HEK293 (cell line): ENCODE measurements around the gene GNB1.

Experiments used
- GLIS2 ChIP-seq: fragments of 450-650 bp; formaldehyde crosslinking; IDR thresholded peaks from 2 replicates; pipeline ENCODE4 v1.5.1; 2016; ENCODE audit warnings: missing biosample characterization, missing genetic modification characterization
- HOXD13 ChIP-seq: sonication (generic); formaldehyde crosslinking; IDR thresholded peaks from 2 replicates; pipeline ENCODE4 v1.8.0; 2022; ENCODE audit warnings: missing genetic modification reagents, borderline replicate concordance
- MZF1 ChIP-seq: fragments of 450-650 bp; formaldehyde crosslinking; IDR thresholded peaks from 2 replicates; pipeline ENCODE4 v1.5.1; 2017; ENCODE audit warnings: missing biosample characterization, missing genetic modification characterization, borderline replicate concordance
- OSR2 ChIP-seq: fragments of 450-650 bp; formaldehyde crosslinking; IDR thresholded peaks from 2 replicates; pipeline ENCODE4 v1.5.1; 2016; ENCODE audit warnings: missing biosample characterization, missing genetic modification characterization
- WT1 ChIP-seq: fragments of 450-650 bp; formaldehyde crosslinking; IDR thresholded peaks from 2 replicates; pipeline ENCODE4 v1.5.1; 2016; ENCODE audit warnings: missing biosample characterization, missing genetic modification characterization
- ZBTB17 ChIP-seq: fragments of 450-650 bp; formaldehyde crosslinking; IDR thresholded peaks from 2 replicates; pipeline ENCODE4 v1.5.1; 2016; ENCODE audit warnings: missing biosample characterization, missing genetic modification characterization
- ZBTB21 ChIP-seq: fragments of 450-650 bp; formaldehyde crosslinking; IDR thresholded peaks from 2 replicates; pipeline ENCODE4 v1.5.1; 2017; ENCODE audit warnings: missing biosample characterization, missing genetic modification characterization
- ZEB2 ChIP-seq: fragments of 450-650 bp; formaldehyde crosslinking; IDR thresholded peaks from 2 replicates; pipeline ENCODE4 v1.5.1; 2016; ENCODE audit warnings: missing biosample characterization, missing genetic modification characterization
- ZFP69B ChIP-seq: fragments of 450-650 bp; formaldehyde crosslinking; IDR thresholded peaks from 2 replicates; pipeline ENCODE4 v1.5.1; 2016; ENCODE audit warnings: missing biosample characterization, missing genetic modification characterization
- ZNF2 ChIP-seq: fragments of 450-650 bp; formaldehyde crosslinking; IDR thresholded peaks from 2 replicates; pipeline ENCODE4 v1.5.1; 2016; ENCODE audit warnings: missing biosample characterization, missing genetic modification characterization
- ZNF223 ChIP-seq: fragments of 450-650 bp; formaldehyde crosslinking; IDR thresholded peaks from 2 replicates; pipeline ENCODE4 v1.5.1; 2016; ENCODE audit warnings: missing biosample characterization, missing genetic modification characterization
- ZNF354C ChIP-seq: fragments of 450-650 bp; formaldehyde crosslinking; IDR thresholded peaks from 2 replicates; pipeline ENCODE4 v1.5.1; 2016; ENCODE audit warnings: missing biosample characterization, missing genetic modification characterization, low read depth, borderline replicate concordance
- ZNF571 ChIP-seq: fragments of 450-650 bp; formaldehyde crosslinking; IDR thresholded peaks from 2 replicates; pipeline ENCODE4 v1.5.0; 2017; ENCODE audit warnings: missing biosample characterization, missing genetic modification characterization
- ZNF600 ChIP-seq: fragments of 450-650 bp; formaldehyde crosslinking; IDR thresholded peaks from 2 replicates; pipeline ENCODE4 v1.5.1; 2016; ENCODE audit warnings: missing biosample characterization, missing genetic modification characterization
- ZNF626 ChIP-seq: fragments of 450-650 bp; sonication (Bioruptor Pico); formaldehyde crosslinking; IDR thresholded peaks from 2 replicates; pipeline ENCODE4 v1.5.1; 2018; ENCODE audit warnings: missing biosample characterization, missing genetic modification characterization, inconsistent platforms
- ZNF658 ChIP-seq: fragments of 450-650 bp; formaldehyde crosslinking; IDR thresholded peaks from 2 replicates; pipeline ENCODE4; 2016; ENCODE audit warnings: missing biosample characterization, missing genetic modification characterization
- ZNF76 ChIP-seq: fragments of 450-650 bp; formaldehyde crosslinking; IDR thresholded peaks from 2 replicates; pipeline ENCODE4; 2016; ENCODE audit warnings: low read depth, missing biosample characterization, missing genetic modification characterization, borderline replicate concordance
- TF ChIP-seq, protein P1 (sequence below): fragments of 450-650 bp; formaldehyde crosslinking; IDR thresholded peaks from 2 replicates; pipeline ENCODE4 v1.5.1; 2016; ENCODE audit warnings: missing biosample characterization, missing genetic modification characterization
- TF ChIP-seq, protein P2 (sequence below): fragments of 450-650 bp; formaldehyde crosslinking; IDR thresholded peaks from 2 replicates; pipeline ENCODE4 v1.5.1; 2016; ENCODE audit warnings: missing biosample characterization, missing genetic modification characterization, borderline replicate concordance
- TF ChIP-seq, protein P3 (sequence below): fragments of 450-650 bp; formaldehyde crosslinking; IDR thresholded peaks from 2 replicates; pipeline ENCODE4 v1.5.1; 2016; ENCODE audit warnings: missing biosample characterization, missing genetic modification characterization
- TF ChIP-seq, protein P4 (sequence below): fragments of 450-650 bp; formaldehyde crosslinking; IDR thresholded peaks from 2 replicates; pipeline ENCODE4 v1.5.1; 2016; ENCODE audit warnings: missing biosample characterization, missing genetic modification characterization
- TF ChIP-seq, protein P5 (sequence below): fragments of 450-650 bp; formaldehyde crosslinking; IDR thresholded peaks from 2 replicates; pipeline ENCODE4 v1.5.1; 2016; ENCODE audit warnings: missing biosample characterization, missing genetic modification characterization
- TF ChIP-seq, protein P6 (sequence below): fragments of 450-650 bp; formaldehyde crosslinking; IDR thresholded peaks from 2 replicates; pipeline ENCODE4 v1.5.1; 2016; ENCODE audit warnings: missing biosample characterization, missing genetic modification characterization

The GNB1 gene

DNA sequence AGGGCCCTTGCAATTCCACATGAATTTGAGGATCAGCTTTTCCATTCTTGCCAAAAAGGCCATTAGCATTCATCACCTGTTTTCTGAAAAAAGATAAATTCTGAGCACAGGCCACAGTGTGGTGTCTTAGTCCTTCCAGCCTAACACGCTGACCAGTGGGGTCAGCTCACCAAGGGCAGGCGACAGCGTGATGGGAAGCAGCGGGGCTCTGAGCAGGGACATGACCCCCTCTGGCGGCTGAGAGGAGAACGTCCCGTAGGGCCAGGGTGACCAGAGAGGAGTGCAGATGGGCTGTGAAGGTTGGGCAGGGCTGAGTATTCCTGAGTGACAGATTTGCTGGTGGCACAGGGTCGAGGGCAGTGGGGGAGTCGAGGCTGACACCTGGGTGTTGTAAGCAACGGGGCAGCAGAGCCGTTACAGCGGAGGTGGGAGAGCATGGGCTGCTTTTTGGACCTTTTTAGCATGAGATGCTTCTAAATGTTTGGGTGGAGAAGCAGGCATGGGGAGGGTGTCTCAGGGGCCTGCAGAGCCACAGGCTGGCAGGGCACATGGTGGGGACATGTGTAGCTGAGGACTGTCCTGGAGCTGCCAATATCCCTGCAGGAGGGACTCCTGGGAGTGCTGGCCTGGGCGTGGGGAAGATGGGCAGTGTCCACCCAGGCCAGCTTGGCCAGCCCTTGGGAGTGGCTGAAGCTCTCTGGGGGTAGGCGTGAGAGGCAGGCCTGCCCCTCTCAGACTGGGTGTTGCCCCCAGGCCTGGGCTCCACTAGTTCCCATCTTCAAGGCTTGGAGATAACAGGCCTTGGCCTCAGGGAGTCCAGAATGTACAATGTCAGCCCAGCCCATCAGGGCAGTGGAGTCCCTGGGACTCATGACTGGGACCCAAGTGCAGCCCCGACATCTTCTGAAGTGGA, 15.6 kb upstream of the GNB1 start (continued):
- TF ChIP-seq, protein P1, sequence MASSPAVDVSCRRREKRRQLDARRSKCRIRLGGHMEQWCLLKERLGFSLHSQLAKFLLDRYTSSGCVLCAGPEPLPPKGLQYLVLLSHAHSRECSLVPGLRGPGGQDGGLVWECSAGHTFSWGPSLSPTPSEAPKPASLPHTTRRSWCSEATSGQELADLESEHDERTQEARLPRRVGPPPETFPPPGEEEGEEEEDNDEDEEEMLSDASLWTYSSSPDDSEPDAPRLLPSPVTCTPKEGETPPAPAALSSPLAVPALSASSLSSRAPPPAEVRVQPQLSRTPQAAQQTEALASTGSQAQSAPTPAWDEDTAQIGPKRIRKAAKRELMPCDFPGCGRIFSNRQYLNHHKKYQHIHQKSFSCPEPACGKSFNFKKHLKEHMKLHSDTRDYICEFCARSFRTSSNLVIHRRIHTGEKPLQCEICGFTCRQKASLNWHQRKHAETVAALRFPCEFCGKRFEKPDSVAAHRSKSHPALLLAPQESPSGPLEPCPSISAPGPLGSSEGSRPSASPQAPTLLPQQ (tag by site-specific recombination) = 0 out of 2 replicates have a peak, but pooled peaks have one; percentile 28
- peak; percentile 83; the same call in 1 of the 2 replicates for TF ChIP-seq ZNF2 (tag by site-specific recombination)
- TF ChIP-seq ZNF626 (tag by site-specific recombination) = no peak
- TF ChIP-seq WT1 (tag by site-specific recombination) = no peak
- peak; percentile 46; the same call in 1 of the 2 replicates for TF ChIP-seq ZEB2 (tag by site-specific recombination)
- 0 out of 2 replicates have a peak, but pooled peaks have one; percentile 20 for TF ChIP-seq ZFP69B
- TF ChIP-seq, protein P2, sequence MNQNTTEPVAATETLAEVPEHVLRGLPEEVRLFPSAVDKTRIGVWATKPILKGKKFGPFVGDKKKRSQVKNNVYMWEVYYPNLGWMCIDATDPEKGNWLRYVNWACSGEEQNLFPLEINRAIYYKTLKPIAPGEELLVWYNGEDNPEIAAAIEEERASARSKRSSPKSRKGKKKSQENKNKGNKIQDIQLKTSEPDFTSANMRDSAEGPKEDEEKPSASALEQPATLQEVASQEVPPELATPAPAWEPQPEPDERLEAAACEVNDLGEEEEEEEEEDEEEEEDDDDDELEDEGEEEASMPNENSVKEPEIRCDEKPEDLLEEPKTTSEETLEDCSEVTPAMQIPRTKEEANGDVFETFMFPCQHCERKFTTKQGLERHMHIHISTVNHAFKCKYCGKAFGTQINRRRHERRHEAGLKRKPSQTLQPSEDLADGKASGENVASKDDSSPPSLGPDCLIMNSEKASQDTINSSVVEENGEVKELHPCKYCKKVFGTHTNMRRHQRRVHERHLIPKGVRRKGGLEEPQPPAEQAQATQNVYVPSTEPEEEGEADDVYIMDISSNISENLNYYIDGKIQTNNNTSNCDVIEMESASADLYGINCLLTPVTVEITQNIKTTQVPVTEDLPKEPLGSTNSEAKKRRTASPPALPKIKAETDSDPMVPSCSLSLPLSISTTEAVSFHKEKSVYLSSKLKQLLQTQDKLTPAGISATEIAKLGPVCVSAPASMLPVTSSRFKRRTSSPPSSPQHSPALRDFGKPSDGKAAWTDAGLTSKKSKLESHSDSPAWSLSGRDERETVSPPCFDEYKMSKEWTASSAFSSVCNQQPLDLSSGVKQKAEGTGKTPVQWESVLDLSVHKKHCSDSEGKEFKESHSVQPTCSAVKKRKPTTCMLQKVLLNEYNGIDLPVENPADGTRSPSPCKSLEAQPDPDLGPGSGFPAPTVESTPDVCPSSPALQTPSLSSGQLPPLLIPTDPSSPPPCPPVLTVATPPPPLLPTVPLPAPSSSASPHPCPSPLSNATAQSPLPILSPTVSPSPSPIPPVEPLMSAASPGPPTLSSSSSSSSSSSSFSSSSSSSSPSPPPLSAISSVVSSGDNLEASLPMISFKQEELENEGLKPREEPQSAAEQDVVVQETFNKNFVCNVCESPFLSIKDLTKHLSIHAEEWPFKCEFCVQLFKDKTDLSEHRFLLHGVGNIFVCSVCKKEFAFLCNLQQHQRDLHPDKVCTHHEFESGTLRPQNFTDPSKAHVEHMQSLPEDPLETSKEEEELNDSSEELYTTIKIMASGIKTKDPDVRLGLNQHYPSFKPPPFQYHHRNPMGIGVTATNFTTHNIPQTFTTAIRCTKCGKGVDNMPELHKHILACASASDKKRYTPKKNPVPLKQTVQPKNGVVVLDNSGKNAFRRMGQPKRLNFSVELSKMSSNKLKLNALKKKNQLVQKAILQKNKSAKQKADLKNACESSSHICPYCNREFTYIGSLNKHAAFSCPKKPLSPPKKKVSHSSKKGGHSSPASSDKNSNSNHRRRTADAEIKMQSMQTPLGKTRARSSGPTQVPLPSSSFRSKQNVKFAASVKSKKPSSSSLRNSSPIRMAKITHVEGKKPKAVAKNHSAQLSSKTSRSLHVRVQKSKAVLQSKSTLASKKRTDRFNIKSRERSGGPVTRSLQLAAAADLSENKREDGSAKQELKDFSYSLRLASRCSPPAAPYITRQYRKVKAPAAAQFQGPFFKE (tag by site-specific recombination) = no peak
- TF ChIP-seq, protein P3, sequence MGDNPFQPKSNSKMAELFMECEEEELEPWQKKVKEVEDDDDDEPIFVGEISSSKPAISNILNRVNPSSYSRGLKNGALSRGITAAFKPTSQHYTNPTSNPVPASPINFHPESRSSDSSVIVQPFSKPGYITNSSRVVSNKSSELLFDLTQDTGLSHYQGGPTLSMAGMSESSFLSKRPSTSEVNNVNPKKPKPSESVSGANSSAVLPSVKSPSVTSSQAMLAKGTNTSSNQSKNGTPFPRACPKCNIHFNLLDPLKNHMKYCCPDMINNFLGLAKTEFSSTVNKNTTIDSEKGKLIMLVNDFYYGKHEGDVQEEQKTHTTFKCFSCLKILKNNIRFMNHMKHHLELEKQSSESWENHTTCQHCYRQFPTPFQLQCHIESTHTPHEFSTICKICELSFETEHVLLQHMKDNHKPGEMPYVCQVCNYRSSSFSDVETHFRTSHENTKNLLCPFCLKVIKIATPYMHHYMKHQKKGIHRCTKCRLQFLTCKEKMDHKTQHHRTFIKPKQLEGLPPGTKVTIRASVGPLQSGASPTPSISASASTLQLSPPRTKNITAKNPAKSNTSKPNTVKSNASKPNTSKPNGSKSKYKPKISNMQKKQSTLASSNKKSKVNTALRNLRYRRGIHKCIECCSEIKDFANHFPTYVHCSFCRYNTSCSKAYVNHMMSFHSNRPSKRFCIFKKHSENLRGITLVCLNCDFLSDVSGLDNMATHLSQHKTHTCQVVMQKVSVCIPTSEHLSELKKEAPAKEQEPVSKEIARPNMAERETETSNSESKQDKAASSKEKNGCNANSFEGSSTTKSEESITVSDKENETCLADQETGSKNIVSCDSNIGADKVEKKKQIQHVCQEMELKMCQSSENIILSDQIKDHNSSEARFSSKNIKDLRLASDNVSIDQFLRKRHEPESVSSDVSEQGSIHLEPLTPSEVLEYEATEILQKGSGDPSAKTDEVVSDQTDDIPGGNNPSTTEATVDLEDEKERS (tag by site-specific recombination) = no peak
- no peak for TF ChIP-seq ZNF571 (tag by site-specific recombination)
- TF ChIP-seq GLIS2 = peak; percentile 34
- peak; percentile 74 for TF ChIP-seq ZNF600
- TF ChIP-seq, protein P4, sequence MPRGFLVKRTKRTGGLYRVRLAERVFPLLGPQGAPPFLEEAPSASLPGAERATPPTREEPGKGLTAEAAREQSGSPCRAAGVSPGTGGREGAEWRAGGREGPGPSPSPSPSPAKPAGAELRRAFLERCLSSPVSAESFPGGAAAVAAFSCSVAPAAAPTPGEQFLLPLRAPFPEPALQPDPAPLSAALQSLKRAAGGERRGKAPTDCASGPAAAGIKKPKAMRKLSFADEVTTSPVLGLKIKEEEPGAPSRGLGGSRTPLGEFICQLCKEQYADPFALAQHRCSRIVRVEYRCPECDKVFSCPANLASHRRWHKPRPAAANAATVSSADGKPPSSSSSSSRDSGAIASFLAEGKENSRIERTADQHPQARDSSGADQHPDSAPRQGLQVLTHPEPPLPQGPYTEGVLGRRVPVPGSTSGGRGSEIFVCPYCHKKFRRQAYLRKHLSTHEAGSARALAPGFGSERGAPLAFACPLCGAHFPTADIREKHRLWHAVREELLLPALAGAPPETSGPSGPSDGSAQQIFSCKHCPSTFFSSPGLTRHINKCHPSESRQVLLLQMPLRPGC (tag by site-specific recombination) = no peak
- TF ChIP-seq ZNF658 (tag by site-specific recombination) = no peak
- TF ChIP-seq ZBTB21 (tag by site-specific recombination) = no peak
- TF ChIP-seq ZNF76 (tag by site-specific recombination) = no peak
- TF ChIP-seq MZF1 = no peak
- no peak for TF ChIP-seq ZNF354C
- TF ChIP-seq, protein P5, sequence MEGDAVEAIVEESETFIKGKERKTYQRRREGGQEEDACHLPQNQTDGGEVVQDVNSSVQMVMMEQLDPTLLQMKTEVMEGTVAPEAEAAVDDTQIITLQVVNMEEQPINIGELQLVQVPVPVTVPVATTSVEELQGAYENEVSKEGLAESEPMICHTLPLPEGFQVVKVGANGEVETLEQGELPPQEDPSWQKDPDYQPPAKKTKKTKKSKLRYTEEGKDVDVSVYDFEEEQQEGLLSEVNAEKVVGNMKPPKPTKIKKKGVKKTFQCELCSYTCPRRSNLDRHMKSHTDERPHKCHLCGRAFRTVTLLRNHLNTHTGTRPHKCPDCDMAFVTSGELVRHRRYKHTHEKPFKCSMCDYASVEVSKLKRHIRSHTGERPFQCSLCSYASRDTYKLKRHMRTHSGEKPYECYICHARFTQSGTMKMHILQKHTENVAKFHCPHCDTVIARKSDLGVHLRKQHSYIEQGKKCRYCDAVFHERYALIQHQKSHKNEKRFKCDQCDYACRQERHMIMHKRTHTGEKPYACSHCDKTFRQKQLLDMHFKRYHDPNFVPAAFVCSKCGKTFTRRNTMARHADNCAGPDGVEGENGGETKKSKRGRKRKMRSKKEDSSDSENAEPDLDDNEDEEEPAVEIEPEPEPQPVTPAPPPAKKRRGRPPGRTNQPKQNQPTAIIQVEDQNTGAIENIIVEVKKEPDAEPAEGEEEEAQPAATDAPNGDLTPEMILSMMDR (tag by site-specific recombination) = peak; percentile 94
- TF ChIP-seq, protein P6, sequence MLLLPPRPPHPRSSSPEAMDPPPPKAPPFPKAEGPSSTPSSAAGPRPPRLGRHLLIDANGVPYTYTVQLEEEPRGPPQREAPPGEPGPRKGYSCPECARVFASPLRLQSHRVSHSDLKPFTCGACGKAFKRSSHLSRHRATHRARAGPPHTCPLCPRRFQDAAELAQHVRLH (tag by site-specific recombination) = no peak
- TF ChIP-seq OSR2 = no peak
- TF ChIP-seq ZBTB17 (tag by site-specific recombination) = peak; percentile 89
- no peak for TF ChIP-seq ZNF223 (tag by site-specific recombination)
- TF ChIP-seq HOXD13 (CRISPR knock-in tag) = no peak
